ENCODE measurements around the gene HECTD4.

HECTD4 gene

DNA sequence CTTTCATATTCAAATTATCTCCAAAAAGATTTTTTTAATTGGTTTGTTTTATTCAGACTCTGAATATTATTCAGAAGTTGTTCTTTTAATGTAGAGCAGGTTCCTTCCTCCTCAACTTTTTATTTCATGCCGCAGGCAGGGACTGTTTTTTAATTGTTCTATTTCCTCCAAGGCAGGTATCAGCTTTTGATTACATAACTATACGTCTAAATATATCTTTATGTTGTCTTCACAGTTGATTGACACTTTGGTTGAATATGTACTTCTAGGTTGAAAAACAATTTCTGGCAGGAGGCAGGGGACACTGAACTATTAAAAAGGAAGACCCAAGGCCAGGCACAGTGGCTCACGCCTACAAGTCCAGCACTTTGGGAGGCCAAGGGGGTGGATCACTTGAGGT is 82.5 kb downstream of the HECTD4 start:
- no peak overlapping the region for H3K9ac ChIP-seq (ENCODE audit: low read depth, low read length, poor library complexity, severe bottlenecking)
- no peaks in the 10 kb centered on the region for H3K9me3 ChIP-seq (ENCODE audit: insufficient read depth, low read depth, low read length)
- H4K20me1 ChIP-seq (ENCODE audit: insufficient read depth, low read length, poor library complexity, severe bottlenecking) = no peaks in the 10 kb centered on the region
- no peak overlapping the region for H2AFZ ChIP-seq (ENCODE audit: low read length)
- no peak overlapping the region for H3K4me2 ChIP-seq (ENCODE audit: low read depth, low read length, poor library complexity, severe bottlenecking)
- peaks cover 59% of the 10 kb centered on the region; the same call in 1 of the 2 replicates for H3K36me3 ChIP-seq (ENCODE audit: insufficient read depth, low read length)
- H3K27me3 ChIP-seq (ENCODE audit: insufficient read depth, low read length, poor library complexity, severe bottlenecking) = no peaks in the 10 kb centered on the region
- H3K4me1 ChIP-seq (ENCODE audit: insufficient read depth, low read length, poor library complexity, severe bottlenecking) = no peaks in the 10 kb centered on the region
- H3K9me2 ChIP-seq (replicated peaks; ENCODE audit: low read depth, low read length) = no peaks in the 10 kb centered on the region
- TF ChIP-seq, protein P1, sequence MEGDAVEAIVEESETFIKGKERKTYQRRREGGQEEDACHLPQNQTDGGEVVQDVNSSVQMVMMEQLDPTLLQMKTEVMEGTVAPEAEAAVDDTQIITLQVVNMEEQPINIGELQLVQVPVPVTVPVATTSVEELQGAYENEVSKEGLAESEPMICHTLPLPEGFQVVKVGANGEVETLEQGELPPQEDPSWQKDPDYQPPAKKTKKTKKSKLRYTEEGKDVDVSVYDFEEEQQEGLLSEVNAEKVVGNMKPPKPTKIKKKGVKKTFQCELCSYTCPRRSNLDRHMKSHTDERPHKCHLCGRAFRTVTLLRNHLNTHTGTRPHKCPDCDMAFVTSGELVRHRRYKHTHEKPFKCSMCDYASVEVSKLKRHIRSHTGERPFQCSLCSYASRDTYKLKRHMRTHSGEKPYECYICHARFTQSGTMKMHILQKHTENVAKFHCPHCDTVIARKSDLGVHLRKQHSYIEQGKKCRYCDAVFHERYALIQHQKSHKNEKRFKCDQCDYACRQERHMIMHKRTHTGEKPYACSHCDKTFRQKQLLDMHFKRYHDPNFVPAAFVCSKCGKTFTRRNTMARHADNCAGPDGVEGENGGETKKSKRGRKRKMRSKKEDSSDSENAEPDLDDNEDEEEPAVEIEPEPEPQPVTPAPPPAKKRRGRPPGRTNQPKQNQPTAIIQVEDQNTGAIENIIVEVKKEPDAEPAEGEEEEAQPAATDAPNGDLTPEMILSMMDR (conservative IDR thresholded peaks at IDR 0.05; ENCODE audit: low read length) = no peak
- no peak for TF ChIP-seq EZH2phosphoT487 (IDR thresholded peaks at IDR 0.05; ENCODE audit: borderline replicate concordance)
- no peak overlapping the region for H3K4me3 ChIP-seq (ENCODE audit: low read length, poor library complexity, severe bottlenecking)
- no peaks in the 10 kb centered on the region for H3K79me2 ChIP-seq (ENCODE audit: insufficient read depth, low read length)
- no peaks in the 10 kb centered on the region for H3F3A ChIP-seq (ENCODE audit: low read depth)

- Histone ChIP-seq H3K9me2 (replicated peaks; ENCODE audit: low read depth, low read length) (no peaks in the 10 kb centered on the region), H4K20me1 (ENCODE audit: insufficient read depth, low read length, poor library complexity, severe bottlenecking) (no peaks in the 10 kb centered on the region), H3K9me3 (ENCODE audit: insufficient read depth, low read depth, low read length) (no peaks in the 10 kb centered on the region), H3K27me3 (ENCODE audit: insufficient read depth, low read length, poor library complexity, severe bottlenecking) (no peaks in the 10 kb centered on the region), H3K36me3 (ENCODE audit: insufficient read depth, low read length) (peaks cover 42% of the 10 kb centered on the region; the same call in 1 of the 2 replicates), H3K9ac (ENCODE audit: low read depth, low read length, poor library complexity, severe bottlenecking) (no peak overlapping the region), H3F3A (ENCODE audit: low read depth) (no peaks in the 10 kb centered on the region), H3K4me3 (ENCODE audit: low read length, poor library complexity, severe bottlenecking) (no peak overlapping the region), H3K4me1 (ENCODE audit: insufficient read depth, low read length, poor library complexity, severe bottlenecking) (peaks cover under 1% of the 10 kb centered on the region), H2AFZ (ENCODE audit: low read length) (no peak overlapping the region), H3K4me2 (ENCODE audit: low read depth, low read length, poor library complexity, severe bottlenecking) (no peak overlapping the region), H3K79me2 (ENCODE audit: insufficient read depth, low read length) (no peaks in the 10 kb centered on the region)
- no peak for TF ChIP-seq EZH2phosphoT487 (IDR thresholded peaks at IDR 0.05; ENCODE audit: borderline replicate concordance)
- TF ChIP-seq, protein P1 (conservative IDR thresholded peaks at IDR 0.05; ENCODE audit: low read length) = no peak
These were observed 85.0 kb downstream of the HECTD4 start for GRCh38 chr12:112297188-112297587.

DNA sequence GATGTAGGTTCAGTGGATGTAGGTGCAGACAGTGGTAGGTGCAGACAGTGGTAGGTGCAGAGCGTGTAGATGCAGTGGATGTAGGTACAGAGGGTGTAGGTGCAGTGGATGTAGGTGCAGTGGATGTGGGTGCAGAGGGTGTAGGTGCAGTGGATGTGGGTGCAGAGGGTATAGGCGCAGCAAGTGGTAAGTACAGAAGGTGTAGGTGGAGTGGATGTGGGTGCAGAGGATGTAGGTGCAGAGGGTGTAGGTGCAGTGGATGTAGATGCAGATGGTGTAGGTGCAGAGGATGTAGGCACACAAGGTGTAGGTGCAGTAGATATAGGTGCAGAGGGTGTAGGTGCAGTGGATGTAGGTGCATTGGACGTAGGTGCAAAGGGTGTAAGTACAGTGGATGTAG is 86.0 kb downstream of the HECTD4 start:
- no peak for TF ChIP-seq EZH2phosphoT487 (IDR thresholded peaks at IDR 0.05; ENCODE audit: borderline replicate concordance)
- TF ChIP-seq, protein P1 (conservative IDR thresholded peaks at IDR 0.05; ENCODE audit: low read length) = no peak

More for the DNA sequence above, 86.0 kb downstream of the HECTD4 start:
- no peaks in the 10 kb centered on the region for H3K9me2 ChIP-seq (replicated peaks; ENCODE audit: low read depth, low read length)
- H2AFZ ChIP-seq (ENCODE audit: low read length) = no peak overlapping the region
- no peak overlapping the region for H3K4me3 ChIP-seq (ENCODE audit: low read length, poor library complexity, severe bottlenecking)
- H3K36me3 ChIP-seq (ENCODE audit: insufficient read depth, low read length) = peaks cover 34% of the 10 kb centered on the region; the same call in 1 of the 2 replicates
- no peaks in the 10 kb centered on the region for H3K9me3 ChIP-seq (ENCODE audit: insufficient read depth, low read depth, low read length)
- no peak overlapping the region for H3K9ac ChIP-seq (ENCODE audit: low read depth, low read length, poor library complexity, severe bottlenecking)
- no peaks in the 10 kb centered on the region for H3F3A ChIP-seq (ENCODE audit: low read depth)
- H3K4me1 ChIP-seq (ENCODE audit: insufficient read depth, low read length, poor library complexity, severe bottlenecking) = peaks cover 7% of the 10 kb centered on the region
- no peaks in the 10 kb centered on the region for H3K27me3 ChIP-seq (ENCODE audit: insufficient read depth, low read length, poor library complexity, severe bottlenecking)
- H4K20me1 ChIP-seq (ENCODE audit: insufficient read depth, low read length, poor library complexity, severe bottlenecking) = no peaks in the 10 kb centered on the region
- H3K4me2 ChIP-seq (ENCODE audit: low read depth, low read length, poor library complexity, severe bottlenecking) = no peak overlapping the region
- no peaks in the 10 kb centered on the region for H3K79me2 ChIP-seq (ENCODE audit: insufficient read depth, low read length)

Measured in Loucy (cell line).